Measurements from ENCODE around the gene TMEM244.

DNA sequence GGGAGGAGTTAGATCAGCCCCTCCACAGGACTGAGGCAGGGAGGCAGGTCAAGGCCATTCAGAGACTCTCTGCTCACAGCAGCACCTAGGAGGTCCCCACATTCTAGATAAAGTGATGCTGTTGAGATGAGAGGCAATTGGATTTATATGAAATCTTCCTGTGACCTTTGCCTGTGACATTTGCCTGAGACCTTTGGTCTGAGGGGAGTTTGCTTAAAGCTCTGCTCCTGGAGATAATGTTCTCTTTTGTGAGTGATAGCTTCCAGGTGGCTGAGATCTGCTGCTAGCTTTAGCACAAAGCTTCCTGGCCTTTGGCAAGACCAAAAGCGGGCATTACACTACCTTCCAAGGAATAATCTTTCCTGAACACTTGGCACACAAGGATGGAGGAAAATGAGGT, 43.3 kb downstream of the TMEM244 start:
- TF ChIP-seq POLR2A (IDR thresholded peaks at IDR 0.05) (no peak), POLR2AphosphoS5 (IDR thresholded peaks at IDR 0.05) (no peak)
- TF ChIP-seq, protein P1, sequence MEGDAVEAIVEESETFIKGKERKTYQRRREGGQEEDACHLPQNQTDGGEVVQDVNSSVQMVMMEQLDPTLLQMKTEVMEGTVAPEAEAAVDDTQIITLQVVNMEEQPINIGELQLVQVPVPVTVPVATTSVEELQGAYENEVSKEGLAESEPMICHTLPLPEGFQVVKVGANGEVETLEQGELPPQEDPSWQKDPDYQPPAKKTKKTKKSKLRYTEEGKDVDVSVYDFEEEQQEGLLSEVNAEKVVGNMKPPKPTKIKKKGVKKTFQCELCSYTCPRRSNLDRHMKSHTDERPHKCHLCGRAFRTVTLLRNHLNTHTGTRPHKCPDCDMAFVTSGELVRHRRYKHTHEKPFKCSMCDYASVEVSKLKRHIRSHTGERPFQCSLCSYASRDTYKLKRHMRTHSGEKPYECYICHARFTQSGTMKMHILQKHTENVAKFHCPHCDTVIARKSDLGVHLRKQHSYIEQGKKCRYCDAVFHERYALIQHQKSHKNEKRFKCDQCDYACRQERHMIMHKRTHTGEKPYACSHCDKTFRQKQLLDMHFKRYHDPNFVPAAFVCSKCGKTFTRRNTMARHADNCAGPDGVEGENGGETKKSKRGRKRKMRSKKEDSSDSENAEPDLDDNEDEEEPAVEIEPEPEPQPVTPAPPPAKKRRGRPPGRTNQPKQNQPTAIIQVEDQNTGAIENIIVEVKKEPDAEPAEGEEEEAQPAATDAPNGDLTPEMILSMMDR (IDR thresholded peaks at IDR 0.05): no peak

Data from breast epithelium (tissue), 3 donors.